ENCODE data around the gene LMX1A. TPM values are rescaled to one million over a fixed set of nuclear protein-coding genes. Genes with fewer than 3 reads are reported as not detected.

LMX1A gene
- polyA plus RNA-seq, 3 donors: not detected

- intact Hi-C loops (cut with micrococcal nuclease): no loop called here
- Mint-ChIP-seq H3K27me3 (ENCODE audit: low read depth in 3 of 3) (peaks cover 4 to 19% (median 8%) of the 10 kb centered on the region in 3 donors), H3K4me3 (no peak overlapping the region), H3K9me3 (peaks cover 0 to 5% (median 0%) of the 10 kb centered on the region in 7 donors), H3K36me3 (no peaks in the 10 kb centered on the region), H3K4me1 (no peaks in the 10 kb centered on the region), H3K27ac (no peak overlapping the region)
- Histone ChIP-seq H2AFZ (ENCODE audit: insufficient read depth, low read depth, low read length, poor library complexity, severe bottlenecking) (no peak overlapping the region), H3K36me3 (replicated peaks in 1 of 2; ENCODE audit: control insufficient read depth in 1 of 2, insufficient read depth in 2 of 2, low read length in 2 of 2) (no peaks in the 10 kb centered on the region), H3K4me2 (replicated peaks; ENCODE audit: extremely low read depth, low read length, poor library complexity, severe bottlenecking) (no peak overlapping the region), H4K20me1 (ENCODE audit: insufficient read depth, low read length) (no peaks in the 10 kb centered on the region), H3K9ac (ENCODE audit: insufficient read depth, low read length, poor library complexity, severe bottlenecking) (no peak overlapping the region), H3K27me3 (ENCODE audit: control insufficient read depth in 2 of 2, insufficient read depth in 2 of 2, low read length in 2 of 2) (peaks cover 0 to 4% of the 10 kb centered on the region in 2 donors), H3K79me2 (ENCODE audit: insufficient read depth, low read length) (no peaks in the 10 kb centered on the region), H3K4me1 (ENCODE audit: control insufficient read depth in 1 of 2, insufficient read depth in 2 of 2, low read length in 2 of 2) (no peaks in the 10 kb centered on the region), H3K27ac (ENCODE audit: low read depth in 1 of 2, low read length in 2 of 2) (no peak overlapping the region), H3K9me3 (replicated peaks in 1 of 2; ENCODE audit: control insufficient read depth in 1 of 2, insufficient read depth in 1 of 2, low read length in 2 of 2) (no peaks in the 10 kb centered on the region), H3K4me3 (replicated peaks in 1 of 3; ENCODE audit: low read depth in 2 of 3, low read length in 3 of 3) (no peak overlapping the region)
- WGBS (ENCODE audit: insufficient coverage): 67% methylated on average over 1 of the region's 2 CpGs
- no peak for TF ChIP-seq CTCF (IDR thresholded peaks at IDR 0.05)
- DNase-seq: no peak
Measured at GRCh38 chr1:165215676-165216075, 140.8 kb downstream of the LMX1A start.

GRCh38 chr1:165212229-165212628, 144.3 kb downstream of the LMX1A start:
- H3K9ac ChIP-seq (ENCODE audit: insufficient read depth, low read length, poor library complexity, severe bottlenecking): no peak overlapping the region
- Mint-ChIP-seq H3K27ac (no peak overlapping the region), H3K4me1 (no peaks in the 10 kb centered on the region), H3K36me3 (no peaks in the 10 kb centered on the region), H3K4me3 (no peak overlapping the region), H3K9me3 (peaks cover 0 to 5% (median 2%) of the 10 kb centered on the region in 7 donors), H3K27me3 (ENCODE audit: low read depth in 3 of 3) (peaks cover 2 to 5% (median 3%) of the 10 kb centered on the region in 3 donors)
- WGBS (ENCODE audit: insufficient coverage): 40% methylated on average over 1 of the region's 3 CpGs
- no peak for TF ChIP-seq CTCF (IDR thresholded peaks at IDR 0.05)
- no peak for DNase-seq
- intact Hi-C loops (cut with micrococcal nuclease): no loop called here
- H3K36me3 ChIP-seq (replicated peaks in 1 of 2; ENCODE audit: control insufficient read depth in 1 of 2, insufficient read depth in 2 of 2, low read length in 2 of 2): no peaks in the 10 kb centered on the region
- no peak overlapping the region for H3K27ac ChIP-seq (ENCODE audit: low read depth in 1 of 2, low read length in 2 of 2)
- no peaks in the 10 kb centered on the region for H3K79me2 ChIP-seq (ENCODE audit: insufficient read depth, low read length)
- H3K9me3 ChIP-seq (replicated peaks in 1 of 2; ENCODE audit: control insufficient read depth in 1 of 2, insufficient read depth in 1 of 2, low read length in 2 of 2): no peaks in the 10 kb centered on the region
- H3K4me3 ChIP-seq (replicated peaks in 1 of 3; ENCODE audit: low read depth in 2 of 3, low read length in 3 of 3): no peak overlapping the region
- H3K4me1 ChIP-seq (ENCODE audit: control insufficient read depth in 1 of 2, insufficient read depth in 2 of 2, low read length in 2 of 2): no peaks in the 10 kb centered on the region
- H2AFZ ChIP-seq (ENCODE audit: insufficient read depth, low read depth, low read length, poor library complexity, severe bottlenecking): no peak overlapping the region
- H3K27me3 ChIP-seq (ENCODE audit: control insufficient read depth in 2 of 2, insufficient read depth in 2 of 2, low read length in 2 of 2): no peaks in the 10 kb centered on the region
- H4K20me1 ChIP-seq (ENCODE audit: insufficient read depth, low read length): no peaks in the 10 kb centered on the region
- no peak overlapping the region for H3K4me2 ChIP-seq (replicated peaks; ENCODE audit: extremely low read depth, low read length, poor library complexity, severe bottlenecking)
